ENCODE data around the gene CYP2W1. TPM values are rescaled to one million over a fixed set of nuclear protein-coding genes. Genes with fewer than 3 reads are reported as not detected.
"Not testable (repeated sequence)": the region's sequence is repeated elsewhere in the genome, so short reads cannot be mapped to it uniquely, and the experiment has no call there.

The CYP2W1 gene
- total and polyA plus RNA-seq, 8 donors, result 0.12 to 0.76 (median 0.35) TPM; not detected in 1

- Histone ChIP-seq H3K9me3 (no peaks in the 10 kb centered on the region), H3K36me3 (peaks cover 0 to 7% (median 7%) of the 10 kb centered on the region in 3 donors), H3K27ac (no peak overlapping the region), H3K4me3 (no peak overlapping the region), H3K27me3 (no peaks in the 10 kb centered on the region), H3K4me1 (no peaks in the 10 kb centered on the region)
- ATAC-seq (no peak), DNase-seq (peak in 2 of 6 donors; percentile 29 to 78), FAIRE-seq (no peak)
- no peak for TF ChIP-seq CTCF (IDR thresholded peaks at IDR 0.05)
- intact Hi-C loops (cut with DNase I), result loop anchor here in 1 of 3 donors (5.0 to 10.0 kb wide), 2 partner anchors 65 to 147 kb away; no protein-coding TSS in a partner anchor
- 88 to 89% methylated on average over 45 of the region's 45 CpGs for WGBS, 2 donors
Observed at GRCh38 chr7:997404-998395, 14.7 kb downstream of the CYP2W1 start.

- peak in 1 of 6 donors; percentile 58 for DNase-seq
- no peak for TF ChIP-seq CTCF (IDR thresholded peaks at IDR 0.05)
- no peak for FAIRE-seq
- Histone ChIP-seq H3K4me3 (no peak overlapping the region), H3K27ac (no peak overlapping the region), H3K36me3 (peaks cover 0 to 7% (median 7%) of the 10 kb centered on the region in 3 donors), H3K27me3 (no peaks in the 10 kb centered on the region), H3K4me1 (no peaks in the 10 kb centered on the region), H3K9me3 (no peaks in the 10 kb centered on the region)
- WGBS, 2 donors, result 89 to 91% methylated on average over 28 of the region's 28 CpGs
- intact Hi-C loops (cut with DNase I), result loop anchor here in 1 of 3 donors (5.0 to 10.0 kb wide), 2 partner anchors 63 to 145 kb away; no protein-coding TSS in a partner anchor
- no peak for ATAC-seq
Observed at GRCh38 chr7:999149-999879, 16.3 kb downstream of the CYP2W1 start.

GRCh38 chr7:999941-1000935 lies 17.3 kb downstream of the CYP2W1 start:
- FAIRE-seq (no peak), ATAC-seq (no peak), DNase-seq (peak in 2 of 6 donors; percentile 17 to 44)
- TF ChIP-seq CTCF (IDR thresholded peaks at IDR 0.05), result no peak
- no peak overlapping the region for H3K4me3 ChIP-seq
- 91 to 92% methylated on average over 52 of the region's 52 CpGs for WGBS, 2 donors
- H3K27ac ChIP-seq, result no peak overlapping the region
- H3K4me1 ChIP-seq, result no peaks in the 10 kb centered on the region
- H3K9me3 ChIP-seq, result no peaks in the 10 kb centered on the region
- peaks cover 0 to 7% (median 7%) of the 10 kb centered on the region in 3 donors for H3K36me3 ChIP-seq
- H3K27me3 ChIP-seq, result no peaks in the 10 kb centered on the region
- intact Hi-C loops (cut with DNase I), result loop anchor here in 1 of 3 donors (5.0 to 10.0 kb wide), 2 partner anchors 62 to 145 kb away; no protein-coding TSS in a partner anchor

- H3K4me3 ChIP-seq; H3K27me3 ChIP-seq; ATAC-seq; FAIRE-seq; H3K9me3 ChIP-seq; H3K36me3 ChIP-seq; H3K4me1 ChIP-seq; intact Hi-C loops (cut with DNase I); H3K27ac ChIP-seq: not testable (repeated sequence)
- peak in 2 of 6 donors; percentile 12 to 59 for DNase-seq
- 92 to 95% methylated on average over 14 of the region's 14 CpGs for WGBS, 2 donors
Observed at GRCh38 chr7:1001069-1001770, 18.2 kb downstream of the CYP2W1 start.

GRCh38 chr7:1002026-1002425 lies 19.0 kb downstream of the CYP2W1 start:
- DNase-seq; ATAC-seq; intact Hi-C loops (cut with DNase I): not testable (repeated sequence)

GRCh38 chr7:1002445-1002844 lies 19.5 kb downstream of the CYP2W1 start:
- H3K27me3 ChIP-seq; DNase-seq; H3K4me1 ChIP-seq; H3K9me3 ChIP-seq; H3K27ac ChIP-seq; FAIRE-seq; intact Hi-C loops (cut with DNase I); ATAC-seq; H3K4me3 ChIP-seq: not testable (repeated sequence)
- WGBS, 2 donors, result 94 to 100% methylated on average over 1 to 7 of the region's 7 CpGs
- peaks cover 0 to 12% (median 0%) of the 10 kb centered on the region in 3 donors for H3K36me3 ChIP-seq

More at GRCh38 chr7:1002026-1002425, 19.0 kb downstream of the CYP2W1 start:
- not testable (repeated sequence) for H3K4me1 ChIP-seq, H3K4me3 ChIP-seq, H3K27me3 ChIP-seq, H3K27ac ChIP-seq, H3K36me3 ChIP-seq, H3K9me3 ChIP-seq, FAIRE-seq
- WGBS, 2 donors, result 87 to 96% methylated on average over 4 of the region's 4 CpGs

Data from pancreas (tissue), 10 donors.